Measurements from ENCODE around the gene RASGRF2.

DNA sequence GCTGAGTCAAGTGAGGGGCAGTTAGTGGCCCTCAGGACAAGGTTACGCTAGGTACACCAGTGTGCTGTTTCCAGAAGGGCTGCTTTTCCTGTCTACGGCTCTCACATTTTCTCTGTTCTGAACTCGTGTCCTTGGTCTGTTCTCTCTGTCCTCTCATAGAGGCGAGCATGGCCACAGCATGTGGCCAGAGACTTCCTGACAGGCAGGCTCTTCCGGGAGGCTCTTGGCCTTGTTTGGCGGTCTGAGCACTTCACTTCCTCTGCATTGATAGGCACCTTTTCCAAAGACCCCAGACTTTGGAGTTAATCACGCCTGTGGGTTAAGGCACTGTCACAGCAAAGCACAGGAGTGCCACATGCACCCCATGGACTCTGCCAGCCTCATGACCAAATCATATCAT, 274.1 kb downstream of the RASGRF2 start:
- TF ChIP-seq, protein P1, sequence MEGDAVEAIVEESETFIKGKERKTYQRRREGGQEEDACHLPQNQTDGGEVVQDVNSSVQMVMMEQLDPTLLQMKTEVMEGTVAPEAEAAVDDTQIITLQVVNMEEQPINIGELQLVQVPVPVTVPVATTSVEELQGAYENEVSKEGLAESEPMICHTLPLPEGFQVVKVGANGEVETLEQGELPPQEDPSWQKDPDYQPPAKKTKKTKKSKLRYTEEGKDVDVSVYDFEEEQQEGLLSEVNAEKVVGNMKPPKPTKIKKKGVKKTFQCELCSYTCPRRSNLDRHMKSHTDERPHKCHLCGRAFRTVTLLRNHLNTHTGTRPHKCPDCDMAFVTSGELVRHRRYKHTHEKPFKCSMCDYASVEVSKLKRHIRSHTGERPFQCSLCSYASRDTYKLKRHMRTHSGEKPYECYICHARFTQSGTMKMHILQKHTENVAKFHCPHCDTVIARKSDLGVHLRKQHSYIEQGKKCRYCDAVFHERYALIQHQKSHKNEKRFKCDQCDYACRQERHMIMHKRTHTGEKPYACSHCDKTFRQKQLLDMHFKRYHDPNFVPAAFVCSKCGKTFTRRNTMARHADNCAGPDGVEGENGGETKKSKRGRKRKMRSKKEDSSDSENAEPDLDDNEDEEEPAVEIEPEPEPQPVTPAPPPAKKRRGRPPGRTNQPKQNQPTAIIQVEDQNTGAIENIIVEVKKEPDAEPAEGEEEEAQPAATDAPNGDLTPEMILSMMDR (IDR thresholded peaks at IDR 0.05) = no peak
- TF ChIP-seq FOSL2 (IDR thresholded peaks at IDR 0.05) (no peak), FOSL2 (CRISPR knock-in tag; IDR thresholded peaks at IDR 0.05) (no peak), ZSCAN20 (CRISPR knock-in tag; IDR thresholded peaks at IDR 0.05) (no peak), POLR2A (IDR thresholded peaks at IDR 0.05; ENCODE audit: low read length) (no peak), HOXA7 (CRISPR knock-in tag; IDR thresholded peaks at IDR 0.05) (no peak), EHMT2 (IDR thresholded peaks at IDR 0.05; ENCODE audit: low read depth) (no peak), MYC (IDR thresholded peaks at IDR 0.05; ENCODE audit: borderline replicate concordance, low read length) (no peak), ESRRA (IDR thresholded peaks at IDR 0.05; ENCODE audit: borderline replicate concordance, low read length) (no peak), JUN (IDR thresholded peaks at IDR 0.05) (no peak)
- TF ChIP-seq, protein P2, sequence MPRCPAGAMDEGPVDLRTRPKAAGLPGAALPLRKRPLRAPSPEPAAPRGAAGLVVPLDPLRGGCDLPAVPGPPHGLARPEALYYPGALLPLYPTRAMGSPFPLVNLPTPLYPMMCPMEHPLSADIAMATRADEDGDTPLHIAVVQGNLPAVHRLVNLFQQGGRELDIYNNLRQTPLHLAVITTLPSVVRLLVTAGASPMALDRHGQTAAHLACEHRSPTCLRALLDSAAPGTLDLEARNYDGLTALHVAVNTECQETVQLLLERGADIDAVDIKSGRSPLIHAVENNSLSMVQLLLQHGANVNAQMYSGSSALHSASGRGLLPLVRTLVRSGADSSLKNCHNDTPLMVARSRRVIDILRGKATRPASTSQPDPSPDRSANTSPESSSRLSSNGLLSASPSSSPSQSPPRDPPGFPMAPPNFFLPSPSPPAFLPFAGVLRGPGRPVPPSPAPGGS (IDR thresholded peaks at IDR 0.05) = no peak
- TF ChIP-seq, protein P3, sequence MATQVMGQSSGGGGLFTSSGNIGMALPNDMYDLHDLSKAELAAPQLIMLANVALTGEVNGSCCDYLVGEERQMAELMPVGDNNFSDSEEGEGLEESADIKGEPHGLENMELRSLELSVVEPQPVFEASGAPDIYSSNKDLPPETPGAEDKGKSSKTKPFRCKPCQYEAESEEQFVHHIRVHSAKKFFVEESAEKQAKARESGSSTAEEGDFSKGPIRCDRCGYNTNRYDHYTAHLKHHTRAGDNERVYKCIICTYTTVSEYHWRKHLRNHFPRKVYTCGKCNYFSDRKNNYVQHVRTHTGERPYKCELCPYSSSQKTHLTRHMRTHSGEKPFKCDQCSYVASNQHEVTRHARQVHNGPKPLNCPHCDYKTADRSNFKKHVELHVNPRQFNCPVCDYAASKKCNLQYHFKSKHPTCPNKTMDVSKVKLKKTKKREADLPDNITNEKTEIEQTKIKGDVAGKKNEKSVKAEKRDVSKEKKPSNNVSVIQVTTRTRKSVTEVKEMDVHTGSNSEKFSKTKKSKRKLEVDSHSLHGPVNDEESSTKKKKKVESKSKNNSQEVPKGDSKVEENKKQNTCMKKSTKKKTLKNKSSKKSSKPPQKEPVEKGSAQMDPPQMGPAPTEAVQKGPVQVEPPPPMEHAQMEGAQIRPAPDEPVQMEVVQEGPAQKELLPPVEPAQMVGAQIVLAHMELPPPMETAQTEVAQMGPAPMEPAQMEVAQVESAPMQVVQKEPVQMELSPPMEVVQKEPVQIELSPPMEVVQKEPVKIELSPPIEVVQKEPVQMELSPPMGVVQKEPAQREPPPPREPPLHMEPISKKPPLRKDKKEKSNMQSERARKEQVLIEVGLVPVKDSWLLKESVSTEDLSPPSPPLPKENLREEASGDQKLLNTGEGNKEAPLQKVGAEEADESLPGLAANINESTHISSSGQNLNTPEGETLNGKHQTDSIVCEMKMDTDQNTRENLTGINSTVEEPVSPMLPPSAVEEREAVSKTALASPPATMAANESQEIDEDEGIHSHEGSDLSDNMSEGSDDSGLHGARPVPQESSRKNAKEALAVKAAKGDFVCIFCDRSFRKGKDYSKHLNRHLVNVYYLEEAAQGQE (IDR thresholded peaks at IDR 0.05) = no peak
- TF ChIP-seq, protein P4, sequence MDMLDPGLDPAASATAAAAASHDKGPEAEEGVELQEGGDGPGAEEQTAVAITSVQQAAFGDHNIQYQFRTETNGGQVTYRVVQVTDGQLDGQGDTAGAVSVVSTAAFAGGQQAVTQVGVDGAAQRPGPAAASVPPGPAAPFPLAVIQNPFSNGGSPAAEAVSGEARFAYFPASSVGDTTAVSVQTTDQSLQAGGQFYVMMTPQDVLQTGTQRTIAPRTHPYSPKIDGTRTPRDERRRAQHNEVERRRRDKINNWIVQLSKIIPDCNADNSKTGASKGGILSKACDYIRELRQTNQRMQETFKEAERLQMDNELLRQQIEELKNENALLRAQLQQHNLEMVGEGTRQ (IDR thresholded peaks at IDR 0.05) = no peak
- TF ChIP-seq, protein P5, sequence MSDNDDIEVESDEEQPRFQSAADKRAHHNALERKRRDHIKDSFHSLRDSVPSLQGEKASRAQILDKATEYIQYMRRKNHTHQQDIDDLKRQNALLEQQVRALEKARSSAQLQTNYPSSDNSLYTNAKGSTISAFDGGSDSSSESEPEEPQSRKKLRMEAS (IDR thresholded peaks at IDR 0.05) = no peak
- TF ChIP-seq, protein P6, sequence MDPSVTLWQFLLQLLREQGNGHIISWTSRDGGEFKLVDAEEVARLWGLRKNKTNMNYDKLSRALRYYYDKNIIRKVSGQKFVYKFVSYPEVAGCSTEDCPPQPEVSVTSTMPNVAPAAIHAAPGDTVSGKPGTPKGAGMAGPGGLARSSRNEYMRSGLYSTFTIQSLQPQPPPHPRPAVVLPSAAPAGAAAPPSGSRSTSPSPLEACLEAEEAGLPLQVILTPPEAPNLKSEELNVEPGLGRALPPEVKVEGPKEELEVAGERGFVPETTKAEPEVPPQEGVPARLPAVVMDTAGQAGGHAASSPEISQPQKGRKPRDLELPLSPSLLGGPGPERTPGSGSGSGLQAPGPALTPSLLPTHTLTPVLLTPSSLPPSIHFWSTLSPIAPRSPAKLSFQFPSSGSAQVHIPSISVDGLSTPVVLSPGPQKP (IDR thresholded peaks at IDR 0.05; ENCODE audit: low read depth, low read length) = no peak

All from A549 (cell line).